ENCODE measurements around the gene FAM219B. TPM values are rescaled to one million over a fixed set of nuclear protein-coding genes. Genes with fewer than 3 reads are reported as not detected.

The FAM219B gene
- total and polyA plus RNA-seq, 2 of the 8 experiments (the other 6 are each of a cell fraction or from before 2014, with no cell fraction given), result 57.1 to 66.6 TPM

DNA sequence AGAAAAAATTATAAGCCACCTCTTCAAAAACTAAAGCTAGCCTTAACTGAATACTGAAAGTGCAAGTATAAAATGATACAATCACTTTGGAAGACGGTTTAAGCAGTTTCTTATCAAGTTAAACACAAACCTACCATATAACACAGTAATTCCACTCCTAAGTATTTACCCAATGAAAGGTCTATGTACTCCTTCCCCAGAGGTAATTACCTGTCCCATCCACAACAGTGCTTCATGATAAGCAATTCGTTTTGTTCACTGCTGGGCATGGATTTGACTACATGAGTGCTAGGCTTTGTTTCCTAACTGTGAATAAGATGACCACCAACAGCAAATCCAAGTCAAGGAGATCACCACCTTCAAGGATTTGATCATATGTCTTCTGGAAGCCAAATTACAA lies 26.9 kb upstream of the FAM219B start:
- DNase-seq (ENCODE audit: low read depth in 1 of 2, low spot score in 2 of 2), result no peak
- WGBS, 2 experiments (ENCODE audit: extremely low coverage in 1 of 2, insufficient coverage in 1 of 2, insufficient read length in 1 of 2, insufficient replicate concordance in 2 of 2, low coverage in 1 of 2, low lambda C conversion rate in 2 of 2, missing lambda C conversion rate in 1 of 2), result 89% methylated on average over 2 of the region's 2 CpGs; no CpG with 5 or more reads in 1 of the 2 experiments
- CTCF ChIA-PET (ENCODE audit: partially characterized antibody), result interaction anchor here (0.6 to 2.1 kb wide), 8 partner anchors 8 to 98 kb away, joined by 3 to 9 read pairs (median 4); partner anchors contain the start of gene PPCDC
- H2BK12ac ChIP-seq (ENCODE audit: low read depth, low read length), result no peak overlapping the region
- H2AFZ ChIP-seq (ENCODE audit: low read length), result no peak overlapping the region
- TF ChIP-seq ASH2L (IDR thresholded peaks at IDR 0.05; ENCODE audit: low read length) (no peak), GTF2F1 (IDR thresholded peaks at IDR 0.05; ENCODE audit: borderline replicate concordance, low read depth, low read length) (no peak), TCF12 (IDR thresholded peaks at IDR 0.05; ENCODE audit: low read depth, low read length) (no peak), TEAD4 (IDR thresholded peaks at IDR 0.05; ENCODE audit: low read depth, low read length) (no peak), BRCA1 (IDR thresholded peaks at IDR 0.05; ENCODE audit: low read depth, low read length) (no peak), MAFK (IDR thresholded peaks at IDR 0.05; ENCODE audit: low read depth, low read length) (no peak), JUND (IDR thresholded peaks at IDR 0.05; ENCODE audit: low read length) (no peak)
- TF ChIP-seq, protein P1, sequence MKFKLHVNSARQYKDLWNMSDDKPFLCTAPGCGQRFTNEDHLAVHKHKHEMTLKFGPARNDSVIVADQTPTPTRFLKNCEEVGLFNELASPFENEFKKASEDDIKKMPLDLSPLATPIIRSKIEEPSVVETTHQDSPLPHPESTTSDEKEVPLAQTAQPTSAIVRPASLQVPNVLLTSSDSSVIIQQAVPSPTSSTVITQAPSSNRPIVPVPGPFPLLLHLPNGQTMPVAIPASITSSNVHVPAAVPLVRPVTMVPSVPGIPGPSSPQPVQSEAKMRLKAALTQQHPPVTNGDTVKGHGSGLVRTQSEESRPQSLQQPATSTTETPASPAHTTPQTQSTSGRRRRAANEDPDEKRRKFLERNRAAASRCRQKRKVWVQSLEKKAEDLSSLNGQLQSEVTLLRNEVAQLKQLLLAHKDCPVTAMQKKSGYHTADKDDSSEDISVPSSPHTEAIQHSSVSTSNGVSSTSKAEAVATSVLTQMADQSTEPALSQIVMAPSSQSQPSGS (IDR thresholded peaks at IDR 0.05; ENCODE audit: low read length), result no peak
- H2BK20ac ChIP-seq (ENCODE audit: low read length), result no peak overlapping the region
- no peak overlapping the region for H3K4ac ChIP-seq (replicated peaks; ENCODE audit: insufficient read length, low read depth, low read length)
- no peak overlapping the region for H3K56ac ChIP-seq (replicated peaks; ENCODE audit: insufficient read length, low read depth, low read length)
- peak overlapping the region in 1 of 4 experiments; percentile 37; a peak in 1 of 7 replicates for H3K9ac ChIP-seq (replicated peaks in 1 of 4; ENCODE audit: extremely low read depth in 1 of 4, low read depth in 3 of 4, low read length in 3 of 4)
- no peak overlapping the region for H2AK5ac ChIP-seq (ENCODE audit: low read depth, low read length)
- H3K18ac ChIP-seq (ENCODE audit: extremely low read depth, low read length), result no peak overlapping the region
- H3K23ac ChIP-seq (ENCODE audit: insufficient read length), result no peak overlapping the region
- no peaks in the 10 kb centered on the region for H3K4me1 ChIP-seq (replicated peaks in 1 of 4; ENCODE audit: control insufficient read depth in 3 of 4, insufficient read depth in 4 of 4, low read length in 3 of 4)
- peaks cover 3% of the 10 kb centered on the region; the same call in 1 of the 2 replicates for H3K23me2 ChIP-seq (ENCODE audit: low read depth, low read length)
- no peak overlapping the region for H4K91ac ChIP-seq (replicated peaks; ENCODE audit: insufficient read length, low read length)
- POLR2A ChIA-PET (ENCODE audit: partially characterized antibody), result interaction anchor here (0.6 to 1.9 kb wide), 3 partner anchors 9 to 19 kb away, joined by 3 to 6 read pairs (median 3); no protein-coding TSS in a partner anchor
- no peaks in the 10 kb centered on the region for H3K9me3 ChIP-seq (ENCODE audit: insufficient read depth in 2 of 2, low read depth in 1 of 2, low read length in 1 of 2)
- no peak overlapping the region for H4K8ac ChIP-seq (ENCODE audit: extremely low read depth, insufficient read depth, low read length)
- no peak overlapping the region for H3K14ac ChIP-seq (ENCODE audit: insufficient read length)
- H3K4me2 ChIP-seq (ENCODE audit: insufficient read depth in 1 of 2, low read depth in 2 of 2, low read length in 2 of 2), result no peak overlapping the region
- no peaks in the 10 kb centered on the region for H3K79me1 ChIP-seq (ENCODE audit: low read depth, low read length)
- H2BK120ac ChIP-seq (replicated peaks; ENCODE audit: low read depth, low read length), result no peak overlapping the region
- H3K4me3 ChIP-seq (ENCODE audit: extremely low read depth in 1 of 4, insufficient read depth in 2 of 4, low read depth in 3 of 4, low read length in 4 of 4), result no peak overlapping the region
- no peak overlapping the region for H4K5ac ChIP-seq (ENCODE audit: insufficient read length, low read depth, low read length)
- H3K36me3 ChIP-seq (ENCODE audit: control insufficient read depth in 2 of 4, insufficient read depth in 4 of 4, low read length in 3 of 4), result peaks cover 2 to 25% (median 11%) of the 10 kb centered on the region in 4 experiments; a peak in 6 of 8 replicates
- H3K79me2 ChIP-seq (ENCODE audit: control insufficient read depth in 1 of 2, insufficient read depth in 2 of 2, low read length in 2 of 2), result peaks cover 8 to 76% of the 10 kb centered on the region in 2 experiments
- peaks cover 3% of the 10 kb centered on the region in 2 experiments for H4K20me1 ChIP-seq (replicated peaks in 1 of 2; ENCODE audit: control insufficient read depth in 1 of 2, insufficient read depth in 2 of 2, low read length in 2 of 2)
- no peak for FAIRE-seq
- H3K27me3 ChIP-seq (replicated peaks in 1 of 4; ENCODE audit: control insufficient read depth in 3 of 4, extremely low read depth in 1 of 4, insufficient read depth in 3 of 4, low read length in 3 of 4), result no peaks in the 10 kb centered on the region
- no peak overlapping the region for H3K27ac ChIP-seq (ENCODE audit: low read depth, low read length)
- H2BK15ac ChIP-seq (ENCODE audit: low read length), result no peak overlapping the region
- H2BK5ac ChIP-seq (ENCODE audit: low read depth, low read length), result no peak overlapping the region

Measured in H1 (cell line).